HG03039 (cell line): ENCODE measurements around the gene DBN1.
"Not testable (repeated sequence)": the region's sequence is repeated elsewhere in the genome, so short reads cannot be mapped to it uniquely, and the experiment has no call there.

ENCODE experiments used
- ATAC-seq: cut with Tn5 transposase; IDR thresholded peaks from one replicate; pipeline ENCODE4 v1.9.1; 2021; ENCODE audit warnings: mild to moderate bottlenecking, moderate library complexity; ENCODE audit not compliant: unreplicated experiment

DBN1 gene

GRCh38 chr5:177491983-177492746, 18.7 kb upstream of the DBN1 start:
- no peak for ATAC-seq

DNA sequence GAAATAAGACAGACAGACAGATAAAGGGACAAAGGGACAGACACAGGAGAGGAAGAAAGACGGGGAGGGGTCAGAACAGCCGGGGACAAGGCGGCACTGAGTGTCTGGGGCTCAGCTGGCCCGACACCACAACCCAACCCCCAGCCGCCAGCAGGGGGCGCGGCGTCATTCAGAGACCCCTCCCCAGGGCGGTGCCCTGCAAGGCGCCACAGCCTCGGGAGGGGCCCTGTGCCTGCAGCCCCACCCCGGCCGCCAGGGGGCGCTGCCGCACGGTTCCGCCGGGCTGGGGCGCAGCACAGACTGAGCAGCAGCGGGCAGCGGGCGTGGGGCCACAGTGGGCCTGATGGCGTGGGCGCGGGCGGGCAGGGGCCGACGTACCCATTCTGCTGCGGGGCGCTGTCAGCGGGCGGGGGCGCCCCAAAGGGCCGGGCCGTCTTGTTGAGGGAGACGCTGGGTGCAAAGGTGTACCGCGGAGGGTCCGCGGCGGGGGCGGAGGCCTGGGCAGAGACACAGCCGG, 18.1 kb upstream of the DBN1 start:
- no peak for ATAC-seq

DNA sequence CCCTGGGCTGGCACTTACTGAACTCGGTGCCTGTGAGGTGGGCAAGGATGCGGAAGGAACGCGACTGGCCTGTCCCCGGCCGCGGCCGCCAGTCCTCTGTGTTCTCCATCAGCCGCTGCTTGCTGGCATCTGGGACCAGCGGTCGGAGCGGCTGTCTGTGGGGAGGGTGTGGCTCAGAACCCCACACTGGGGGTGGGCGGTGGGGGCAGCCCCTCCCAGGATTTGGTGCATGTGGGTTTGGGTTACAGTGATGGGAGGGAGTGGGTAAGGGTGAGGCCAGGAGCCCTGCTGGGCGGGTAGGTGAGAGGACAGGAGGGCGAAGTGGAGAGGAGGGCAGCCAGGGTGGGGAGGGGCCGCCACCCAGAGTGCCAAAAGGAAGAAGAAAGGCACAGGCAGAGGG, 17.6 kb upstream of the DBN1 start:
- ATAC-seq: no peak

GRCh38 chr5:177490311-177490991, 17.0 kb upstream of the DBN1 start:
- ATAC-seq: no peak

DNA sequence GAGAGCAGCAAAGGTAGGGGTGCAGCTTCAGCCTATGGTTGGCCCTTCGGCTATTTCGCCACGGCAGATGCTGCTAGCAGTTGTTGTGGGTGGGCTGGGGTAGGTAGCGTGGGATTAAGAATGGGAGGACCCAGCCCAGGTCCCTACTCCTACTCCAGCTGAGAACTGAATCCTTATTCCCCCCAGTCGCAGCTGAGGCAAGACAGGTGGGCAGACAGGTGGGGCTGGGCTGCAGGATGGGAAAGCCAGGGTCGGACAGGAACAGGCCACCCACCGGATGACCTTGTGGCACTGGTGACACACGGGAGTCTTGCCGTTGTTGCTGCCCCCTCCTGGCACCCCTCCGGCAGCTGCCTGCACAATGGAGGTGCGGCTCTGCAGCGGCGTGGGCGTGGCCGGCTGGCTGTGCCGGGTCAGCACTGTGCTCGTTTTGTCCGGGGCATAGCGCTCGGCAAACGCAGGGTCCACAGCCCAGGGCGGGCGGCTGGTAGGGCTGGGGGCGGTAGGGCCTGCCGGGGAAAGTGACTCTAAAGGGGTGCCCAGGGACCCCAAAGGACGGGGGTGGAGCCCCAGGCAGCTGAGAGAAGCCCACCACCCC, 15.8 kb upstream of the DBN1 start:
- no peak for ATAC-seq

DNA sequence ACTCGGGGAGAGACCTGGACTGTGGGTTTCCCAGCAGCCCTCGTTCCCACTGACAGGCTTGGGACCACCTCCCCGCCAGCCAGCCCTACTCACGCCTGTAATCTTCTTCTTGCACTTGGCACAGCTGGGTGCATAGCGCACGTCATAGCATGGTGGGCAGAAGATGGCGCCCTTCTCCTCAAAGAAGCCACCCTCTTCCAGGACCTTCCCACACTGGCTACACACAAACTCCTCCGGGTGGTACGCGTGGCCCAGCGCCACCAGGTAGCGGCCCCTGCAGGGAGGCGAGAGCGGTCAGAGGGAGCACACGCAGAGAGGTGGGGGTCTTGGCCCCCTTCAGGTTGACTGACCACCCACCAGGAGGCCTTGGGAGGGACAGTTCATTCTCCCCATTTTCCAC, 14.5 kb upstream of the DBN1 start:
- ATAC-seq: no peak

- no peak for ATAC-seq
These were observed 13.7 kb upstream of the DBN1 start for GRCh38 chr5:177487144-177487543.

GRCh38 chr5:177486256-177486655, 12.8 kb upstream of the DBN1 start:
- ATAC-seq: no peak

DNA sequence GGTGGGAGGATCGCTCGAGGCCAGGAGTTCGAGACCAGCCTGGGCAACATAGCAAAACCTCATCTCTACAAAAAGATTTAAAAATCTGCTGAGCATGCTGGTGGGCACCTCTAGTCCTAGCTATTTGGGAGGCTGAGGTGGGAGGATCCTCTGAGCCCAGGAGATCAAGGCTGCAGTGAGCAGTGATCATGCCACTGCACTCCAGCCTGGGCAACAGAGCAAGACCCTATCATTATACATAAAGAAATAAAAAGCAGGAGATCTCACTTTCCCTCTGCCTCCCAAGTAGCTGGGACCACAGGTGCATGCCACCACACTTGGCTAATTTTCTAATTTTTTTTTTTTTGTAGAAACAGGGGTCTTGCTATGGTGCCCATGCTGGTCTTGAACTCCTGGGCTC, 12.3 kb upstream of the DBN1 start:
- ATAC-seq: not testable (repeated sequence)

DNA sequence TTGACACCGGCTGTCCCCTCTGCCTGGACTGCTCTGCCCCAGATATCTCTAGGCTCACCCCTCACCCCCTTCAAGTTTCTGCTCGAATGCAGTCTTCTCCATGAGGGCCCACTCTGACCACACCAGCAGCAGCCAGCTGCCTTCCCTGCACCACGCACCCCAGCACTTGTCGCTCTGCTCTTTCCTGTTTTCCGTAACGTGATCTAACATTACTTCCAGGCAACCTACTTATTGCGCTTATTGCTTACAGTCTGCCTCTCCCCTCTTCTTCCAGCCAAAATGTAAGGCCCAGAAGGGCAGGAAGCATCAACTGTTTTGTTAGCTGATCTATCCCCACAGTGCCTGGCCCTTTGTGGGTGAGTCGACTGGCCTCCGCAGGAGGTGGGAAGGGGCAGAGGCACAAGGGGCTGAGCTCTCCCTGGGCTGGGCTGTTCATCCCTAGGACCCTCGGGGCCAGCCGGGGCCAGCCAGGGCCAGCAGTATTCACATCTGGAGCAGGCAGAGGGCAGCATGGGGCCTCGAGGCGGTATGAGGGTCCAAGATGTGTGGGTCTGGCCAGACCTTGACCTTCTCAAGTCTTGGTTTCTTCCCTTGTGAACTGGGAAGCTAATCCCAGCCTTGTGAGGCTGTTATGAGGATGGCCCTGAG, 11.6 kb upstream of the DBN1 start:
- ATAC-seq: no peak

DNA sequence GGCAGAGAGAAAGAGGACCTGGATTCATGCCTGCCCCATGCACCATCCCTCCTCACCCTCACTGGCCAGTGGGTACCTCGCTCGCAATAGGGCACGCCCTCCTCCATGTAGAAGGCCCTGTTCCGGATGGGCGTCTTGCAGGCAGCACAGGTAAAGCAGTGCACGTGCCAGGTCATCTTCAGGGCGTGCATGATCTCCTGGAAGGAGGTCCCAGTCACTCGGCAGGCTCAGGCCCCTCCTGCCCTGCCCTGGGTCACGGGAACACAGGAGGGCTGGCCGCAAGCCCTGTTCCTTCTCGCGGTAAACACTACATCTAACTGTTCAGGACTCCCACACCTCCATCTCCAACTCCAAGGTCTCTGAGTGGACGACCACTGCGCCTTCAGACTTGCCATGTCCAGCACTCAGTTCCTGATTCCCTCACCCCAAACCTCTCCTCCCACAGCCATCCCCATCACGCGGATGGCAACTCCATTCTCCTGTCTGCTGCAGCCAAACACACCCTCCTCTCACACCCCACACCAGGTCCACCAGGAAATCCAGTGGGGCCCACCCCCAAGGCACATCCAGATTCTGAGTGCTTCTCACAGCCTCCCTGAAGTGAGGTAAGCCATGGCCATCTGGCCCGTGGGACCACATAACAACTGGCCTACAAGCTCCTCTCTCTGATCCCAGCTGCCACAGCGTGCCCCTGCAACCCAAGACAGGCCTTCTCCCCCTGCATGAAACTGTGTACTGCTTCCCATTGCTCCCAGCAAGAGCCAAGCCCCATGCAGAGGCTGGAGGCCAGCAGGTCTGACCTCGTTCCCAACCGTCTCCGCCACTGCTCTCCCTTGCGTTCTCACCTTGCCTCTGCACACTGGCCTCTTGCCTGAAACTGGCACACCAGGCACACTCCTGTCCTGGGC, 10.8 kb upstream of the DBN1 start:
- no peak for ATAC-seq

DNA sequence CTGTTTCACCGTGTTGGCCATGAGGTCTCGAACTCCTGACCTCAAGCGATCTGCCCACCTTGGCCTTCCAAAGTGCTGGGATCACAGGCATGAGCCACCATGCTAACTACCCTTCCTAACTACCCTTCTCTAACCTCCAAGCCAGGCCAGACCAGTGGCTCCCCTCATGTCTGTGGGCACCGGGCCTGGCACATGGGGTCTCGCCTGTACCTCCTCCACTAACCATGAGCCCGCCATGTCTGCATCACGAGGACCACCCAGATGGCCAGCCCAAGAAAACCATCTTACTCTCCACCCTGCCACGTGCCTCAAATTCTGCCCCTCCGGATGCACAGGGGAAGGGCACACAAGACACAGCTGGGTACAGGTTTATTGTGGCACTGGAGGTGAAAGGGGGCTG, 9.6 kb upstream of the DBN1 start:
- no peak for ATAC-seq

- no peak for ATAC-seq
These were observed 8.9 kb upstream of the DBN1 start for GRCh38 chr5:177482359-177482795.

GRCh38 chr5:177479774-177480173, 6.3 kb upstream of the DBN1 start:
- no peak for ATAC-seq

- ATAC-seq: no peak
These were observed 5.5 kb upstream of the DBN1 start for GRCh38 chr5:177478711-177479646.

- no peak for ATAC-seq
These were observed 4.5 kb upstream of the DBN1 start for GRCh38 chr5:177477701-177478477.

- ATAC-seq: no peak
These were observed 3.2 kb upstream of the DBN1 start for GRCh38 chr5:177476531-177477233.
